HL-60 (cell line): ENCODE data around the gene IPP.

Experiments used
- DNase-seq, 2 experiments: peaks; one replicate each; pipeline ENCODE4 v3.0.0-alpha.2; 2010 to 2020; ENCODE audit warnings: low read depth in 1 of 2, low spot score in 1 of 2
- H3K27ac ChIP-seq: fragments of 250-450 bp; sonication (Bioruptor Pico); replicated peaks from 2 replicates; pipeline ENCODE4 v1.5.1; 2020; ENCODE audit warnings: mild to moderate bottlenecking, moderate library complexity
- H3K27me3 ChIP-seq: fragments of 250-450 bp; sonication (Bioruptor Pico); 2 replicates; pipeline ENCODE4 v1.5.1; 2021; ENCODE audit warnings: mild to moderate bottlenecking, moderate library complexity; ENCODE audit not compliant: insufficient read depth, poor library complexity, severe bottlenecking
- H3K4me3 ChIP-seq: replicated peaks from 2 replicates; pipeline ENCODE4 v1.5.1; 2011; ENCODE audit warnings: mild to moderate bottlenecking, control low read depth, low read length; ENCODE audit not compliant: insufficient read depth
- GABPA ChIP-seq: IDR thresholded peaks from 2 replicates; pipeline ENCODE4 v1.6.1; 2012; ENCODE audit warnings: low read depth
- POLR2AphosphoS5 ChIP-seq: IDR thresholded peaks from 2 replicates; pipeline ENCODE4 v1.6.1; 2012; ENCODE audit warnings: low read depth
- SPI1 ChIP-seq: IDR thresholded peaks from 2 replicates; pipeline ENCODE4 v1.6.1; 2012; ENCODE audit warnings: low read depth, mild to moderate bottlenecking, borderline replicate concordance
- TF ChIP-seq, protein P1 (sequence below): IDR thresholded peaks from one replicate; pipeline ENCODE4 v1.5.1; 2011; ENCODE audit warnings: low read length, control low read depth, inconsistent platforms; ENCODE audit not compliant: insufficient read depth
- TF ChIP-seq, protein P2 (sequence below): IDR thresholded peaks from 2 replicates; pipeline ENCODE4 v1.6.1; 2012; ENCODE audit warnings: low read depth; ENCODE audit not compliant: insufficient replicate concordance

Gene IPP

DNA sequence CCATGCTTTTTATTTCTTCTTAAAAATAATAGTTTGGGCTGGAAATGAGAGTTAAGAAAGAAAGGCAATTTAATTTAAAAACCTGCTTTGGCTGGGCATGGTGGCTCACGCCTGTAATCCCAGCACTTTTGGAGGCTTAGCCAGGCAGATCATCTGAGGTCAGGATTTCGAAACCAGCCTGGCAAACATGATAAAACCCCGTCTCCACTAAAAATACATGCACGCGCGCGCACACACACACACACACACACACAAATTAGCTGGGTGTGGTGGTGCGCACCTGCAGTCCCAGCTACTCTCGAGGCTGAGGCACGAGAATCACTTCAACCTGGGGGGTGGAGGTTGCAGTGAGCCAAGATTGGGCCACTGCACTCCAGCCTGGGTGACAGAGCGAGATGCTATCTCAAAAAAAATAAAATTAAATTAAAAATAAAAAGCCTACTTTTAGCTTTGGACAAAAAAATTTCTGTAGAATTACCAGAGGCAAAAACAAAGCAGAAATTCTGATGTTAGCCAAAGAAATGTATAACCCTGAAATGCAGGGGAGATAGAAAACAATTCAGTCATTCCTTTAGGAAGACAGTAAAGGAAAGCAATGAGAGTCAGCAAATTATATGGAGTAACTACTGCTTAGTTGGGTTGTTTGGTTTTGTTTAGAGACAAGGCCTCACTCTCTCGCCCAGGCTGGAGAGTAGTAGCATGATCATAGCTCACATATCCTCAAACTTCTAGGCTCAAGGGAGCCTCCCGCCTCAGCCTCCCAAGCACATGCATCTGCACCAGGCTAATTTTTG lies 15.7 kb upstream of the IPP start:
- TF ChIP-seq POLR2AphosphoS5 (no peak), SPI1 (no peak), GABPA (no peak)
- TF ChIP-seq, protein P1, sequence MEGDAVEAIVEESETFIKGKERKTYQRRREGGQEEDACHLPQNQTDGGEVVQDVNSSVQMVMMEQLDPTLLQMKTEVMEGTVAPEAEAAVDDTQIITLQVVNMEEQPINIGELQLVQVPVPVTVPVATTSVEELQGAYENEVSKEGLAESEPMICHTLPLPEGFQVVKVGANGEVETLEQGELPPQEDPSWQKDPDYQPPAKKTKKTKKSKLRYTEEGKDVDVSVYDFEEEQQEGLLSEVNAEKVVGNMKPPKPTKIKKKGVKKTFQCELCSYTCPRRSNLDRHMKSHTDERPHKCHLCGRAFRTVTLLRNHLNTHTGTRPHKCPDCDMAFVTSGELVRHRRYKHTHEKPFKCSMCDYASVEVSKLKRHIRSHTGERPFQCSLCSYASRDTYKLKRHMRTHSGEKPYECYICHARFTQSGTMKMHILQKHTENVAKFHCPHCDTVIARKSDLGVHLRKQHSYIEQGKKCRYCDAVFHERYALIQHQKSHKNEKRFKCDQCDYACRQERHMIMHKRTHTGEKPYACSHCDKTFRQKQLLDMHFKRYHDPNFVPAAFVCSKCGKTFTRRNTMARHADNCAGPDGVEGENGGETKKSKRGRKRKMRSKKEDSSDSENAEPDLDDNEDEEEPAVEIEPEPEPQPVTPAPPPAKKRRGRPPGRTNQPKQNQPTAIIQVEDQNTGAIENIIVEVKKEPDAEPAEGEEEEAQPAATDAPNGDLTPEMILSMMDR, result no peak
- TF ChIP-seq, protein P2, sequence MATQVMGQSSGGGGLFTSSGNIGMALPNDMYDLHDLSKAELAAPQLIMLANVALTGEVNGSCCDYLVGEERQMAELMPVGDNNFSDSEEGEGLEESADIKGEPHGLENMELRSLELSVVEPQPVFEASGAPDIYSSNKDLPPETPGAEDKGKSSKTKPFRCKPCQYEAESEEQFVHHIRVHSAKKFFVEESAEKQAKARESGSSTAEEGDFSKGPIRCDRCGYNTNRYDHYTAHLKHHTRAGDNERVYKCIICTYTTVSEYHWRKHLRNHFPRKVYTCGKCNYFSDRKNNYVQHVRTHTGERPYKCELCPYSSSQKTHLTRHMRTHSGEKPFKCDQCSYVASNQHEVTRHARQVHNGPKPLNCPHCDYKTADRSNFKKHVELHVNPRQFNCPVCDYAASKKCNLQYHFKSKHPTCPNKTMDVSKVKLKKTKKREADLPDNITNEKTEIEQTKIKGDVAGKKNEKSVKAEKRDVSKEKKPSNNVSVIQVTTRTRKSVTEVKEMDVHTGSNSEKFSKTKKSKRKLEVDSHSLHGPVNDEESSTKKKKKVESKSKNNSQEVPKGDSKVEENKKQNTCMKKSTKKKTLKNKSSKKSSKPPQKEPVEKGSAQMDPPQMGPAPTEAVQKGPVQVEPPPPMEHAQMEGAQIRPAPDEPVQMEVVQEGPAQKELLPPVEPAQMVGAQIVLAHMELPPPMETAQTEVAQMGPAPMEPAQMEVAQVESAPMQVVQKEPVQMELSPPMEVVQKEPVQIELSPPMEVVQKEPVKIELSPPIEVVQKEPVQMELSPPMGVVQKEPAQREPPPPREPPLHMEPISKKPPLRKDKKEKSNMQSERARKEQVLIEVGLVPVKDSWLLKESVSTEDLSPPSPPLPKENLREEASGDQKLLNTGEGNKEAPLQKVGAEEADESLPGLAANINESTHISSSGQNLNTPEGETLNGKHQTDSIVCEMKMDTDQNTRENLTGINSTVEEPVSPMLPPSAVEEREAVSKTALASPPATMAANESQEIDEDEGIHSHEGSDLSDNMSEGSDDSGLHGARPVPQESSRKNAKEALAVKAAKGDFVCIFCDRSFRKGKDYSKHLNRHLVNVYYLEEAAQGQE, result no peak
- no peak for DNase-seq
- H3K27me3 ChIP-seq, result no peaks in the 10 kb centered on the region
- no peak overlapping the region for H3K27ac ChIP-seq
- H3K4me3 ChIP-seq, result no peak overlapping the region

DNA sequence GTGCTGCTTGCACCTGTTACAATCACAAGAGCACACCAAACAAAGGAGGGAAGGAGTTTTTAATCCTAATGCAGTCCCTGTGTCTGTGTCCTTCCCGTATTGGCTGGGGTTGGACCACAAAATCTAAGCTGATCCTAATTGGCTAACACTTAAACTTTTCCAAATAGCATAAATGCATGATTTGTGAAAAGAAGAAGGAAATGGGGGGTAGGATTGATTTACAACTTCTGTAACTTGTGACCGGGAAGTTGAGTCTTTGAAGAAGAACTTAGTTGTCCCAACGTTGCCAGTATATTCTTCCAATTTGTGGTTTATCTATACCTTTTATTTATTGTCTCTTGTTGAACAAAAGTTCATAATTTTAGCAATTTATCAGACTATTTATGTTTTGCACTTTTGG lies 11.8 kb upstream of the IPP start:
- Histone ChIP-seq H3K4me3 (no peak overlapping the region), H3K27ac (no peak overlapping the region), H3K27me3 (no peaks in the 10 kb centered on the region)
- TF ChIP-seq GABPA (no peak), POLR2AphosphoS5 (no peak)
- DNase-seq, result no peak

DNA sequence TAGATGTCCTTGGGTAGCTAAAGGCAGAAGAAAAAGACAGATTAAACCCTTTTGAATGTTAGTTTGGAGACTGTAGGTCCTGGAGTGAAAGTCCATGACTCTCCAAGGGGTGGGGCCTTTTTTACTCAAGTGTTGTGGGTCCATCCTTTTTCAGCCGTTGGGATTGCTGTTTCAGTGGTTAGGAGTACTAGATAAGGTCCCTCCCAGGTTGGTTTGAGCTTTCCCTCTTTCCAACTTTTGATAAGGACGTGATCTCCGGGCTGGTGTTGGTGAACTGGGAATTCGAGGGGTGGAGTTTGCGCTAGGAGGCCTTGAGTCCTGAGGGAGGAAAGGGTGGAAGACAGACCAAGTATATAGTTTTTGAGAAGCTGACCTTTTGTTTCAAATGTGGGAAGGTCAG lies 5.2 kb upstream of the IPP start:
- Histone ChIP-seq H3K4me3 (no peak overlapping the region), H3K27me3 (no peaks in the 10 kb centered on the region), H3K27ac (no peak overlapping the region)
- DNase-seq, result no peak
- no peak for TF ChIP-seq GABPA
- TF ChIP-seq POLR2AphosphoS5, result no peak
- no peak for TF ChIP-seq SPI1
- TF ChIP-seq, protein P2, result no peak
- TF ChIP-seq, protein P1, result no peak

DNA sequence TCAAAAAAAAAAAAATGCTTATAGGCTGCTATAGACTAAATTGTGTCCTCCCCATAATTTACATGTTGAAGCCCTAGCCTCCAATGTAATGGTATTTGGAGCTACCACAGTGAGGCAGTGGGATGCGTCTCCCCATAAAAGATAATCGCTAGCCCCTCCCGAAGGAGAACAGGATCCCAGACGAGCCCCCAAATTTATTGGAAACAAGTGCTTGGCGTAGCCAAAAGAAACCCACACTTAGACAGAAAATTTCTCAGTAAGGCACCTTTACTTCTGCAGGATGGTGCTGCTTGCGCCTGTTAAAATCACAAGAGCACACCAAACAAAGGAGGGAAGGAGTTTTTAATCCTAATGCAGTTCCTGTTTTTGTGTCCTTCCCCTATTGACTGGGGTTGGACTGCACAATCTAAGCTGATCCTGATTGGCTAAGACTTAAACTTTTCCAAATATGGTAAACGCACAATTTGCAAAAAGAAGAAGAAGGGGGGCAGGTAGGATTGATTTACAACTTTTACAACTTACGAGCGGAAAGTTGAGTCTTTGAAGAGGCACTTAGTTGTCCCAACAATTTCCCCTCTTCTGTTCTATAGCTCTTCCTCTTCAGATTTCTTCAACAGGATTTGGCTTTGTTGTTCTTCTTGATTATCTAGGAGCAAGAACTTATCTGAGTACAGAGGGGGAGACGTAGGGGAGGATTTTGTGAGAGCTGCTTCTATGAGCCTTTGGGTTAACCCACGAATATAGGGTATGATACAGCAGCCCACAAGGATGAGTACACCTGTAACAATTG lies 3.0 kb upstream of the IPP start:
- Histone ChIP-seq H3K27ac (peak overlapping the region; percentile 54), H3K27me3 (no peaks in the 10 kb centered on the region), H3K4me3 (no peak overlapping the region)
- DNase-seq, result peak in 1 of 2 experiments; percentile 38
- TF ChIP-seq SPI1, result peak; percentile 91
- TF ChIP-seq POLR2AphosphoS5, result no peak
